Measurements from ENCODE around the gene CBLC.

DNA sequence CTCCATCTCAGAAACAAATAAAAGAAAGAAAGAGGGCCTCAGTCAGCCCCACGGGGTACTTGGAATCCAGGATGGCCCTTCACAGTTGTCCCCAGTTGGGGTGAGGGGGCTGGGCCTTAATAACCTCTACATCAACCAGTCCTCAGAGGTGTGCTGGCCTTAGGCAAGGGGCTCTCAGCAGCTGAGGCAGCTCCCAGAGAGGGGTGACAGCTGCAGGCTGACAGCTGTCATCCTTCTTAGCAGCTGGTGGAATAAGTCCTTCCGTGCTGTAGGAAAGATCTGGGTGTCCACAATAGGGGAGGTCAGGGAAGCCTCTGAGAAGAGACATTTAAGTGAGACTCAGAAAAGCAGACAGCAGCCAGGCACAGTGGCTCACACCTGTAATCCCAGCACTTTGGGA lies 38.6 kb downstream of the CBLC start:
- TF ChIP-seq, protein P1, sequence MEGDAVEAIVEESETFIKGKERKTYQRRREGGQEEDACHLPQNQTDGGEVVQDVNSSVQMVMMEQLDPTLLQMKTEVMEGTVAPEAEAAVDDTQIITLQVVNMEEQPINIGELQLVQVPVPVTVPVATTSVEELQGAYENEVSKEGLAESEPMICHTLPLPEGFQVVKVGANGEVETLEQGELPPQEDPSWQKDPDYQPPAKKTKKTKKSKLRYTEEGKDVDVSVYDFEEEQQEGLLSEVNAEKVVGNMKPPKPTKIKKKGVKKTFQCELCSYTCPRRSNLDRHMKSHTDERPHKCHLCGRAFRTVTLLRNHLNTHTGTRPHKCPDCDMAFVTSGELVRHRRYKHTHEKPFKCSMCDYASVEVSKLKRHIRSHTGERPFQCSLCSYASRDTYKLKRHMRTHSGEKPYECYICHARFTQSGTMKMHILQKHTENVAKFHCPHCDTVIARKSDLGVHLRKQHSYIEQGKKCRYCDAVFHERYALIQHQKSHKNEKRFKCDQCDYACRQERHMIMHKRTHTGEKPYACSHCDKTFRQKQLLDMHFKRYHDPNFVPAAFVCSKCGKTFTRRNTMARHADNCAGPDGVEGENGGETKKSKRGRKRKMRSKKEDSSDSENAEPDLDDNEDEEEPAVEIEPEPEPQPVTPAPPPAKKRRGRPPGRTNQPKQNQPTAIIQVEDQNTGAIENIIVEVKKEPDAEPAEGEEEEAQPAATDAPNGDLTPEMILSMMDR (IDR thresholded peaks at IDR 0.05; ENCODE audit: poor library complexity) = no peak
- TF ChIP-seq EZH2 (IDR thresholded peaks at IDR 0.05; ENCODE audit: borderline replicate concordance) (no peak), EZH2phosphoT487 (IDR thresholded peaks at IDR 0.05; ENCODE audit: low read depth, severe bottlenecking, unreplicated experiment) (no peak)

Measured in hepatocyte (in vitro differentiated cells).